K562 (cell line): ENCODE results near the gene FBXO21. TPM values are rescaled to one million over a fixed set of nuclear protein-coding genes. Genes with fewer than 3 reads are reported as not detected.

Experiments
- EZH2 ChIP-seq: IDR thresholded peaks from 2 replicates; pipeline ENCODE4 v1.6.1; 2012; ENCODE audit warnings: low read depth, mild to moderate bottlenecking, inconsistent platforms, low read length, borderline replicate concordance
- ID3 ChIP-seq, 2 experiments: fragments of 250-450 bp in 1 of 2; fragments of 450-650 bp in 1 of 2; sonication (Bioruptor Pico) in 1 of 2; IDR thresholded peaks; 2 replicates each; pipeline versions ENCODE4 v1.6.1 to v1.8.0; 2016 to 2021; ENCODE audit warnings: mild to moderate bottlenecking in 2 of 2, moderate library complexity in 2 of 2, missing compliant biosample characterization in 1 of 2, missing genetic modification characterization in 1 of 2
- MBD1 ChIP-seq: fragments of 250-450 bp; sonication (Bioruptor Pico); IDR thresholded peaks from 2 replicates; pipeline ENCODE4 v1.8.0; 2022; ENCODE audit warnings: inconsistent platforms
- MEIS2 ChIP-seq: fragments of 450-650 bp; IDR thresholded peaks from 2 replicates; pipeline ENCODE4 v1.6.1; 2014; ENCODE audit warnings: mild to moderate bottlenecking; ENCODE audit not compliant: partially characterized antibody
- NR4A1 ChIP-seq, 2 experiments: fragments of 250-450 bp in 1 of 2; fragments of 450-650 bp in 1 of 2; sonication (Bioruptor Pico) in 1 of 2; IDR thresholded peaks; 2 replicates each; pipeline versions ENCODE4 v1.4.0 to v1.6.1; 2016 to 2020; ENCODE audit warnings: mild to moderate bottlenecking in 2 of 2, missing compliant biosample characterization in 1 of 2, missing genetic modification characterization in 1 of 2, moderate library complexity in 1 of 2
- POLR2G ChIP-seq: fragments of 200-400 bp; formaldehyde crosslinking; IDR thresholded peaks from 2 replicates; pipeline ENCODE4 v1.6.1; 2017; ENCODE audit warnings: low read depth, mild to moderate bottlenecking, antibody characterized with exemption, low read length, moderate library complexity
- SMARCA5 ChIP-seq: fragments of 450-650 bp; IDR thresholded peaks from 2 replicates; pipeline ENCODE4 v1.6.1; 2016
- SNIP1 ChIP-seq: fragments of 450-650 bp; IDR thresholded peaks from 2 replicates; pipeline ENCODE4 v1.7.1; 2017; ENCODE audit warnings: low read depth, mild to moderate bottlenecking
- THAP12 ChIP-seq: fragments of 250-450 bp; sonication (Bioruptor Pico); IDR thresholded peaks from 2 replicates; pipeline ENCODE4 v1.9.0; 2021; ENCODE audit warnings: mild to moderate bottlenecking, inconsistent platforms
- polyA plus RNA-seq, 8 experiments: library from polyadenylated mRNA; depleted of rRNA in 4 of 8; stranded (reverse) in 5 of 8; unstranded in 3 of 8; fragments of >200 nt; fragmentation: Nextera tagmentation in 2 of 8; fragmentation: Illumina TruSeq in 1 of 8; extraction: Ambion mirVana in 2 of 8; extraction: Trizol in 1 of 8; gene quantifications; 2 replicates each; pipeline versions ENCODE4 v1.2.1 to v1.2.3, GENCODE V29; 2011 to 2014; ENCODE audit warnings: inconsistent platforms in 1 of 8, missing spikeins in 1 of 8
- total RNA-seq, 7 experiments: library from RNA; depleted of rRNA in 6 of 7; stranded (reverse); fragments of >200 nt in 6 of 7; fragmentation: Illumina TruSeq in 2 of 7; extraction: Trizol in 2 of 7; gene quantifications; 2 replicates each; pipeline versions ENCODE4 v1.2.1 to v1.2.3, GENCODE V29; 2011 to 2021; ENCODE audit warnings: low replicate concordance in 1 of 7
- TF ChIP-seq, protein P1 (sequence below): fragments of 200-800 bp; sonication (Bioruptor generic); IDR thresholded peaks from 2 replicates; pipeline ENCODE4 v1.6.1; 2017; ENCODE audit warnings: missing genetic modification characterization, missing compliant biosample characterization
- TF ChIP-seq, protein P2 (sequence below): fragments of 250-450 bp; sonication (Bioruptor Pico); IDR thresholded peaks from 2 replicates; pipeline ENCODE4 v1.8.0; 2021; ENCODE audit warnings: moderate library complexity, mild to moderate bottlenecking, inconsistent platforms
- TF ChIP-seq, protein P3 (sequence below): IDR thresholded peaks from 2 replicates; pipeline ENCODE4 v1.6.1; 2011; ENCODE audit warnings: borderline replicate concordance, low read depth, mild to moderate bottlenecking, moderate library complexity, low read length; ENCODE audit not compliant: insufficient read depth, poor library complexity, severe bottlenecking

FBXO21 gene
- total and polyA plus RNA-seq, 9 of the 15 experiments (the other 6 are each of a cell fraction or from before 2014, with no cell fraction given), result 3.0 to 50.9 (median 9.1) TPM

DNA sequence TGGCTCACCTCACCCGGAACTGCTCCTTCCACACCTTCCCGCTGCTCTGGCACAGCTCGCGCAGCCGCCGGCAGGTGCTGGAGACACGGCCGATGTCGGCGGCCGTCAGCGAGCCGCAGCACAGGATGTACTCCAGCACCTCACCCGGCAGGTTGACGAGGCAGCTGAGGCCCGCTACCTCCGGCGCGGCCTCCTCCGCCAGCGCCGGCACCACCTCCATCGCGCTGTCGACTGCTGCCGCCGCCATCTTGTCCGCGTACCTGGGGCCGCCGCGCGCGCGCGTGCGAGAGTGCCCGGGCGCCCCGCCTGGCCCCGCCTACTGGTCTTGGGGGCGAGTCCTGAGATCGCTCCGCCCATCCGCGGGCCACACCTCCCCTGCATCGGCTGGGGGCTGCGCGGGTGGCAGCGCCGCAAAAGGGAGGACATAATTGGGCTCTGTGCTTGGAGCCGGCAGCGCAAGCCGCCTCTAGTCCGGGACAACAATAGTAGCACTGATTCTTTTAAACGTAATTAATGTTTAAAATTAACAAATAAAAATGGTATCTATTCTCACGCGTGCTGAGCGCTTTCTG, at the start of gene FBXO21 (continued):
- TF ChIP-seq ID3 (CRISPR knock-in tag; IDR thresholded peaks at IDR 0.05) (no peak), ID3 (tag; IDR thresholded peaks at IDR 0.05) (no peak), SNIP1 (no peak), MEIS2 (peak; percentile 25), SMARCA5 (no peak), EZH2 (no peak), NR4A1 (CRISPR knock-in tag; IDR thresholded peaks at IDR 0.05) (no peak), NR4A1 (tag; IDR thresholded peaks at IDR 0.05) (no peak), POLR2G (peak; percentile 99), MBD1 (CRISPR knock-in tag) (no peak), THAP12 (CRISPR knock-in tag) (0 out of 2 replicates have a peak, but pooled peaks have one; percentile 38)
- TF ChIP-seq, protein P1, sequence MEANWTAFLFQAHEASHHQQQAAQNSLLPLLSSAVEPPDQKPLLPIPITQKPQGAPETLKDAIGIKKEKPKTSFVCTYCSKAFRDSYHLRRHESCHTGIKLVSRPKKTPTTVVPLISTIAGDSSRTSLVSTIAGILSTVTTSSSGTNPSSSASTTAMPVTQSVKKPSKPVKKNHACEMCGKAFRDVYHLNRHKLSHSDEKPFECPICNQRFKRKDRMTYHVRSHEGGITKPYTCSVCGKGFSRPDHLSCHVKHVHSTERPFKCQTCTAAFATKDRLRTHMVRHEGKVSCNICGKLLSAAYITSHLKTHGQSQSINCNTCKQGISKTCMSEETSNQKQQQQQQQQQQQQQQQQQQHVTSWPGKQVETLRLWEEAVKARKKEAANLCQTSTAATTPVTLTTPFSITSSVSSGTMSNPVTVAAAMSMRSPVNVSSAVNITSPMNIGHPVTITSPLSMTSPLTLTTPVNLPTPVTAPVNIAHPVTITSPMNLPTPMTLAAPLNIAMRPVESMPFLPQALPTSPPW (CRISPR knock-in tag), result peak; percentile 53; the same call in 1 of the 2 replicates
- TF ChIP-seq, protein P2, sequence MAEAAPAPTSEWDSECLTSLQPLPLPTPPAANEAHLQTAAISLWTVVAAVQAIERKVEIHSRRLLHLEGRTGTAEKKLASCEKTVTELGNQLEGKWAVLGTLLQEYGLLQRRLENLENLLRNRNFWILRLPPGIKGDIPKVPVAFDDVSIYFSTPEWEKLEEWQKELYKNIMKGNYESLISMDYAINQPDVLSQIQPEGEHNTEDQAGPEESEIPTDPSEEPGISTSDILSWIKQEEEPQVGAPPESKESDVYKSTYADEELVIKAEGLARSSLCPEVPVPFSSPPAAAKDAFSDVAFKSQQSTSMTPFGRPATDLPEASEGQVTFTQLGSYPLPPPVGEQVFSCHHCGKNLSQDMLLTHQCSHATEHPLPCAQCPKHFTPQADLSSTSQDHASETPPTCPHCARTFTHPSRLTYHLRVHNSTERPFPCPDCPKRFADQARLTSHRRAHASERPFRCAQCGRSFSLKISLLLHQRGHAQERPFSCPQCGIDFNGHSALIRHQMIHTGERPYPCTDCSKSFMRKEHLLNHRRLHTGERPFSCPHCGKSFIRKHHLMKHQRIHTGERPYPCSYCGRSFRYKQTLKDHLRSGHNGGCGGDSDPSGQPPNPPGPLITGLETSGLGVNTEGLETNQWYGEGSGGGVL (CRISPR knock-in tag), result no peak
- TF ChIP-seq, protein P3, sequence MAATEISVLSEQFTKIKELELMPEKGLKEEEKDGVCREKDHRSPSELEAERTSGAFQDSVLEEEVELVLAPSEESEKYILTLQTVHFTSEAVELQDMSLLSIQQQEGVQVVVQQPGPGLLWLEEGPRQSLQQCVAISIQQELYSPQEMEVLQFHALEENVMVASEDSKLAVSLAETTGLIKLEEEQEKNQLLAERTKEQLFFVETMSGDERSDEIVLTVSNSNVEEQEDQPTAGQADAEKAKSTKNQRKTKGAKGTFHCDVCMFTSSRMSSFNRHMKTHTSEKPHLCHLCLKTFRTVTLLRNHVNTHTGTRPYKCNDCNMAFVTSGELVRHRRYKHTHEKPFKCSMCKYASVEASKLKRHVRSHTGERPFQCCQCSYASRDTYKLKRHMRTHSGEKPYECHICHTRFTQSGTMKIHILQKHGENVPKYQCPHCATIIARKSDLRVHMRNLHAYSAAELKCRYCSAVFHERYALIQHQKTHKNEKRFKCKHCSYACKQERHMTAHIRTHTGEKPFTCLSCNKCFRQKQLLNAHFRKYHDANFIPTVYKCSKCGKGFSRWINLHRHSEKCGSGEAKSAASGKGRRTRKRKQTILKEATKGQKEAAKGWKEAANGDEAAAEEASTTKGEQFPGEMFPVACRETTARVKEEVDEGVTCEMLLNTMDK, result peak; percentile 1
